ENCODE measurements around the gene MAMSTR. TPM values are rescaled to one million over a fixed set of nuclear protein-coding genes. Genes with fewer than 3 reads are reported as not detected.
A peak's percentile ranks its signal among the peaks of the same experiment; 100 is the strongest.

MAMSTR gene
- total RNA-seq, 1 donor from 2014 or later: 2.1 TPM

DNA sequence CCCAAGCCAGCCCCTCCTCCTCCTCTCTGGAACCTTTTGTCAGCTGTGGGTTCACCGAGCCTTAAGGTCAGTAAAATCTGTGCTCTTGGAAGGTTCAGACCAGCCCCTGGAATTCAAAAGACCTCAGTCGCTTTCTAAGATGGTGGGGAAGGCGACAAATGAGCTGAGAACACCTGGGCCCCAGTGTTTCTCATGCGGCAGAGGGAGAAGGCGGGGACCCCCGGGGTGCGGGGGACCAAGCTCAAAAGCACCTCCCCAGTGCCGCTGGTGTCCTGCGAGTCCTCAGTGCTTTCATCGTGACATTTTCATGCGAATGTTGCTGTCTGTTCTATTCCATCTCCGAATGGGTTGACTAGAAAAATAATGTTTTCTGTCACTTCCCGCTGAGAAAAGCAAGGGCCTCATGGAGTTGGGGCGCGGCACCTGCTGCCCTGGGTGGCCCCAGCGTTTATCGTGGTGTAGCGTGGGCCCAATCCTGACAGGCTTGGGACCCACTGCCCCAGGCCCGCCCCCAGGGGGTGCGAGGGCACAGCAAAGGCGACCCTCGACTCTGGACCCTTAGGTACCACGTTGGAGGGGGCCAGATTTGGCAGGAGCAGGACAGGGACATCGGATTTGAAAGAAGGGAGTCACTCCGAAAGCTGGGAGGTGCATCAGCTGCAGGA is 46.0 kb downstream of the MAMSTR start:
- Mint-ChIP-seq H3K36me3 (ENCODE audit: insufficient read depth) (no peaks in the 10 kb centered on the region), H3K27me3 (peaks cover 30% of the 10 kb centered on the region), H3K9me3 (ENCODE audit: low read depth) (no peaks in the 10 kb centered on the region), H3K4me3 (ENCODE audit: low read depth) (no peak overlapping the region), H3K4me1 (ENCODE audit: low read depth) (peaks cover 6% of the 10 kb centered on the region), H3K27ac (no peak overlapping the region)
- TF ChIP-seq, protein P1, sequence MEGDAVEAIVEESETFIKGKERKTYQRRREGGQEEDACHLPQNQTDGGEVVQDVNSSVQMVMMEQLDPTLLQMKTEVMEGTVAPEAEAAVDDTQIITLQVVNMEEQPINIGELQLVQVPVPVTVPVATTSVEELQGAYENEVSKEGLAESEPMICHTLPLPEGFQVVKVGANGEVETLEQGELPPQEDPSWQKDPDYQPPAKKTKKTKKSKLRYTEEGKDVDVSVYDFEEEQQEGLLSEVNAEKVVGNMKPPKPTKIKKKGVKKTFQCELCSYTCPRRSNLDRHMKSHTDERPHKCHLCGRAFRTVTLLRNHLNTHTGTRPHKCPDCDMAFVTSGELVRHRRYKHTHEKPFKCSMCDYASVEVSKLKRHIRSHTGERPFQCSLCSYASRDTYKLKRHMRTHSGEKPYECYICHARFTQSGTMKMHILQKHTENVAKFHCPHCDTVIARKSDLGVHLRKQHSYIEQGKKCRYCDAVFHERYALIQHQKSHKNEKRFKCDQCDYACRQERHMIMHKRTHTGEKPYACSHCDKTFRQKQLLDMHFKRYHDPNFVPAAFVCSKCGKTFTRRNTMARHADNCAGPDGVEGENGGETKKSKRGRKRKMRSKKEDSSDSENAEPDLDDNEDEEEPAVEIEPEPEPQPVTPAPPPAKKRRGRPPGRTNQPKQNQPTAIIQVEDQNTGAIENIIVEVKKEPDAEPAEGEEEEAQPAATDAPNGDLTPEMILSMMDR (IDR thresholded peaks at IDR 0.05; ENCODE audit: unreplicated experiment): no peak
- DNase-seq (ENCODE audit: low spot score, unreplicated experiment): no peak

DNA sequence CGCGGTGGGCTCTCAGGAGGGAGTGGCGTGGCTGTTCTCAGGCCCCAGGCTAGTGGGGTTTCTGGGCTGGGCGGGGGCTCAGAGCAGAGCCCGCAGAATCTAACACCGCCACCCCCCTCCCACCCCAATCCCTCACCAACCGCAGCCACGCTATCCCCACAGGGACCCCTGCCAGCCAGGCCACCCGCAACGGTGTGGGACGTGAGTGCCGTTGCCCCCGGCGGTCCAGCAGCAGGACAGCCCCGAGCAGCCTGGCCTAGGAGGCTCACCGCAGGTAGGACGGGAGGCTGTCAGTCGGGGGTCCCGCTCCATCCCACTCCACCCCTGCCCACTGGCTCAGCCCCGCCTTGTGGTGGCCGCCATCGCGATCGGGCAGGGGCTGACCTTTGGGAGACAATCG is 46.5 kb downstream of the MAMSTR start, which contains the start of gene NTN5:
TSS of gene NTN5 (minus strand) at position 24 of the 400 bp plus-strand sequence. CDS start 2,031 bp downstream, outside the sequence.
- TF ChIP-seq, protein P1 (IDR thresholded peaks at IDR 0.05; ENCODE audit: unreplicated experiment): no peak
- peaks cover 6% of the 10 kb centered on the region for H3K4me1 Mint-ChIP-seq (ENCODE audit: low read depth)
- peaks cover 30% of the 10 kb centered on the region for H3K27me3 Mint-ChIP-seq
- H3K36me3 Mint-ChIP-seq (ENCODE audit: insufficient read depth): no peaks in the 10 kb centered on the region
- H3K4me3 Mint-ChIP-seq (ENCODE audit: low read depth): no peak within 1 kb of the TSS
- no peak for DNase-seq (ENCODE audit: low spot score, unreplicated experiment)
- no peaks in the 10 kb centered on the region for H3K9me3 Mint-ChIP-seq (ENCODE audit: low read depth)
- H3K27ac Mint-ChIP-seq: no peak within 1 kb of the TSS

DNA sequence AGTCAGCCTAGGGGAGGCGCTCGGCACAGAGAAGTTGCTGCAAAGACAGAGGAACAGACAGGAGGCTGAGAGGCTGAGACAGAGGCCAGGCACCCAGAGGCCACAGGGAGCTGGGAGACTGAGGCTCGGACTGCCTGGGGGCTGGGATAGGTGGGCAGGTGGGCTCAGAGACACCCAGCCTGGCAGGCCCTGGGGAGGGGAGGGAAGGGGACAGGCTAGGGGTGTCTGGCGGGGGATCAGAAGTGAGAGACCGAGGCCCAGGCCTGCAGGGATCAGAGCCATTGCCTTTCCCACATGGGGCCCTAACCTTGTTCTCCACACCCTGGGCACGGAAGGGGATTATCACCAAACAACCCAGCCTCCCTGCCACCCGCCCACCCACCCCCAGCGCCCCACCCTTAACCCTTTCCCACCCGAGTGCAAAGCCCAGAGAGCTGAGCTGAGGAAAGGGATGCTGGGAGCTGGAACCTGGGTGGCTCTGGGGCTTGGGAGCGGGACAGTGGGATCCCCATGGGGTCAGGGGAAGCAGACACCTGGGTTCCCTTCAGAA is 48.0 kb downstream of the MAMSTR start:
- no peaks in the 10 kb centered on the region for H3K9me3 Mint-ChIP-seq (ENCODE audit: low read depth)
- DNase-seq (ENCODE audit: low spot score, unreplicated experiment): no peak
- H3K36me3 Mint-ChIP-seq (ENCODE audit: insufficient read depth): no peaks in the 10 kb centered on the region
- H3K4me3 Mint-ChIP-seq (ENCODE audit: low read depth): no peak overlapping the region
- H3K4me1 Mint-ChIP-seq (ENCODE audit: low read depth): peaks cover 3% of the 10 kb centered on the region
- peaks cover 25% of the 10 kb centered on the region for H3K27me3 Mint-ChIP-seq
- peak overlapping the region; percentile 88 for H3K27ac Mint-ChIP-seq
- TF ChIP-seq, protein P1 (IDR thresholded peaks at IDR 0.05; ENCODE audit: unreplicated experiment): no peak

DNA sequence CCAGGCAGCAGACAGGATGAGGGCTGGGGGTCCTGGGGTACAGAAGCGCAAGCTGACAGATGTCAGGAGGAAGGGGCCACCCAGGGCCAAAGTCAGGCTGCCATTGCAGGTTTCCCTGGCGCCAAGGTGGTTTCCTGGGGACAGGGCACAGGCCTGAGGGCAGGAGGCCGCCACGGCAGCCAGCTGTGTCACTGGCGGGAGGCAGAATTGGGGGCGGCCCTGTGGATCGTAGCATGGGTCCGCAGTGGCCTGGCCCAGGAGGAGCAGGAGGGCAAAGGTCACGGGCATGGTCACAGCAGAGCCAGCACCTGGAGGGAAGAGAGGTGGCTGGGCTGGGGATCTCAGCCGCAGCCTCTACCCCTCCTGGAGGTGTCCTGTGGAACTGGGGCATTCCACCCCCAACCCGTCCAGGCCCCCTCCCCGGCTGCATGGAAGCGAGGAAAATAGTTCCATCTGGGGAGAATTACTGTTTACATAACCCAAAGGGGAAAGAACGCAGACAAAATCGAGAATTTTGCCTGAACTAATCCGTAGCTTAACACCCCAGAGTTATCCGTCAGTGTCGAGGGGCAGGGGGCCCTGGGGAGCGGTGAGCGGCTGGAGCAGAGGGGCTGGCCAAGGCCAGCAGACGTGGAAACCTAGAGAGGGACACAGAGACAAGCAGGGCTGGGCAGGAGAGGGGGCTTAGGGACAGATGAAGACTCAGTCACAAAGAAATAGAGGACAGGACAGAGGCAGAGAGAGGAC is 48.7 kb downstream of the MAMSTR start:
- Mint-ChIP-seq H3K9me3 (ENCODE audit: low read depth) (no peaks in the 10 kb centered on the region), H3K27ac (peak overlapping the region; percentile 88), H3K4me1 (ENCODE audit: low read depth) (peaks cover 3% of the 10 kb centered on the region), H3K4me3 (ENCODE audit: low read depth) (no peak overlapping the region), H3K36me3 (ENCODE audit: insufficient read depth) (no peaks in the 10 kb centered on the region), H3K27me3 (peaks cover 25% of the 10 kb centered on the region)
- DNase-seq (ENCODE audit: low spot score, unreplicated experiment): no peak
- TF ChIP-seq, protein P1 (IDR thresholded peaks at IDR 0.05; ENCODE audit: unreplicated experiment): no peak

DNA sequence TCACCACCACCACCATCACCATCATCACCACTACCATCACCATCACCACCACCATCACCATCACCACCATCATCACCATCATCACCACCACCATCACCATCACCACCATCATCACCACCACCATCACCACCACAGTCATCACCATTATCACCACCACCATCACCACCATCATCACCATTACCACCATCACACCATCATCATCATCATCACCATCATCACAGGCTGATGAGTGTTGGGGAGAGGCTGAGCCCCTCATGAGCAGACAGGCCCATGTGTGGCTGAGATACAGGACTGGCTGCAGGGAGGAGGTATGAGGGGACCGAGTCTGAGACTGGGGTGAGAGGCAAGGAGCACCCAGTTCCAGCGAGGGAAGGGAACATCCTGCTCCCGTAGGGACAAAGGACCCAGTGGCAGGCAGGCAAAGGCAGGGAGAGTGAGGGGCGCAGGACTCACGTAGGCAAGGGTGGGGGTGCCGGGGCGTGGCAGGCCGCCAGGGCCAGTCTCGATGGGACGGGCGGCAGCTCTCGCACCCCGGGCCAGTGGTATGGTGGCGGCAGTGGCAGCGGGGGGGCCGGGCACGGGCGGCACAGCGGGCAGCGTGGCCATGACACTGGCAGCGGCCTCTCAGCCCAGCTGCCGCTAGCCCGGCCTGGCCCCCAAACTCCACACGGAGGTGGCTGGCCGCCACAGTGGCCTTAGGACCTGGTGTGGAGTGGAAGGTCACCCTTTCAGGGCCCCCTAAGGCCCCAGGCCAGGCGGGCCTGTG is 49.4 kb downstream of the MAMSTR start:
- peaks cover 3% of the 10 kb centered on the region for H3K4me1 Mint-ChIP-seq (ENCODE audit: low read depth)
- no peak overlapping the region for H3K27ac Mint-ChIP-seq
- no peak overlapping the region for H3K4me3 Mint-ChIP-seq (ENCODE audit: low read depth)
- peaks cover 21% of the 10 kb centered on the region for H3K27me3 Mint-ChIP-seq
- no peak for DNase-seq (ENCODE audit: low spot score, unreplicated experiment)
- H3K9me3 Mint-ChIP-seq (ENCODE audit: low read depth): no peaks in the 10 kb centered on the region
- no peaks in the 10 kb centered on the region for H3K36me3 Mint-ChIP-seq (ENCODE audit: insufficient read depth)
- TF ChIP-seq, protein P1 (IDR thresholded peaks at IDR 0.05; ENCODE audit: unreplicated experiment): no peak
